ENCODE results near the gene USP4.

DNA sequence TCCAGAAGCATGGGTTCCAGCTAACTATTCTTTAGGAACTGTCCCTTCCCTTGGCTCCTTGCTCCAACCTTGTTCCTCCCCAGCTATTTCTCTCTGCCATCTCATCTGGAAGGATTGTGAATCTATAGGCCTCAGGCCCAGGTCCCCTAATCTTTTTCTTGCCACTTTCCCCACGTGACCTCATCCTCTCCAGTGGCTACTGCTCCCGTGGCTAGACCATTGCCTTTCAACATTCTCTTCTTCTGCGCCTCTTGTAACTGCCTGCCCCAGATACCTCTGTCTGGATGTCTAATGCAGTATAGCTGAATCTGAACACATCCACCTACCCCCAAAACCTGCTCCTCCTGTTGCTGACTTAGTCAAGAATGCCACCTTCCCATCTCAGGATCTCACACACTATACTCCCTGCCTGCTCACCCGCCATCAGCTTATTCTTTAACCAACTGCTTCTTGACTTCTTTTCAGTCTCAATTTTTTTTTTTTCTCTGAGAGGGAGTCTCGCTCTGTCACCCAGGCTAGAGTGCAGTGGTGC lies 13.1 kb upstream of the USP4 start:
- TF ChIP-seq SUZ12 (IDR thresholded peaks at IDR 0.05; ENCODE audit: extremely low read depth, insufficient read depth, insufficient read length) (no peak), ZNF274 (IDR thresholded peaks at IDR 0.05; ENCODE audit: low read depth, low read length) (no peak)
